Stimulated activated CD4-positive, alpha-beta T cell treated with anti-CD3 and anti-CD28 coated beads, Interleukin-4, amount 100 ng/mL, for 1 hour (primary cell): ENCODE results near the gene DACT1.

Source experiments
- DNase-seq: peaks from one replicate; pipeline ENCODE4 v3.0.0-alpha.2; 2020

DACT1 gene

GRCh38 chr14:58636129-58636528 is 1.6 kb upstream of the DACT1 start:
- no peak for DNase-seq

DNA sequence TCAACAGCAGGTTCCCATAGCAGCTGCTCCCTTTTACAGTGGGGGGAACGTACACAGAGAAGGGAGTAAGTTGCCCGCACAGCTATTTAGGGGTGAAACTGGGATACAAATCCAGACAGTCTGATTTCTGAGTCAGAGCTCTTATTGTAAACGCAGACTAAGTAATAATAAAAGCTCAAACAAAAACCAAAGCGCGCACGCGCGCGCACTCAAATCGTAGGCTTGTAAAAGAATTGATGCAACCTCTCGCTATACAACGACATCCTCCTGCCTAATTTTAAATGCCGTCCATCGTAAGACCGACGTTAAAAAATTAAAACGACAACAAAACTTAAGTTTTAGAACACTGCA is 747 bp upstream of the DACT1 start:
- DNase-seq: peak; percentile 64

DNA sequence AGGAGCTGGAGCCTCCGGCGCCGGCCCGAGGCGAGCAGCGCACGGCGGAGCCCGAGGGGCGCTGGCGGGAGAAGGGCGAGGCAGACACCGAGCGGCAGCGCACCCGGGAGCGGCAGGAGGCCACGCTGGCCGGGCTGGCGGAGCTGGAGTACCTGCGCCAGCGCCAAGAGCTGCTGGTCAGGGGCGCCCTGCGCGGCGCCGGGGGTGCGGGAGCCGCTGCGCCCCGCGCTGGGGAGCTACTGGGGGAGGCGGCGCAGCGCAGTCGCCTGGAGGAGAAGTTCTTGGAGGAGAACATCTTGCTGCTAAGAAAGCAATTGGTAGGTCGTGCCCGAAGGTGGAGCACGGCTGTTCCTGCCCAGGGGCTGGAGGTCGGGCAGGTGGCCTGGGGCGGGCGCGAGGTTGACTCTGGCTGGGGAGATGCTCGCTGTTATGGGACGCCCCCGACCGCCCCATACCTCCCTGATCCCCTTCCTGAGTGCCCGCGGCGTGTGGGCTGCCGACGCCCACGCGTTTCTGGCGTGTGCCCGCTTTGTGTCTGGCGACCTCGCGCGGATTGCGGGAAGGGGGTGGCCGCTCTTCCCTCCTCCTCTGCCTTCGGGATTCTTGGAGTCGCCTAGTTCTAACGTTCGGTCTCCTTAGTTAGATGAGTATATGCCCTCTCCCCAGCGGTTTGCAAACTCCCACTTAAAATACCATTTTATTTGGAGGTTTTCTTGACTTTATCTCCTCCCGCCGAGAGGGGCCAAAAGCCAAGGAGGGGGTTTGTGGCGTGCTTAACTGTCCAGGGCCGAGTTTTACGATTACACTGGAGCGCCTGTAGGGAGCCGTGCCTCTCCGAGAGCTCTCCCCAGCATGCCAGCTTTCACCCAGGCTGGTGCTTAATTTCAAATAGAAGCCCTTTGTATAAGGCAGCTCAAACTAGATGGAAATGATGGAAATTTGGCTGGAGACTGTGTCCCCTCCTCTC is 752 bp downstream of the DACT1 start:
- peak; percentile 44 for DNase-seq

GRCh38 chr14:58639198-58639565 is 1.4 kb downstream of the DACT1 start:
- no peak for DNase-seq

DNA sequence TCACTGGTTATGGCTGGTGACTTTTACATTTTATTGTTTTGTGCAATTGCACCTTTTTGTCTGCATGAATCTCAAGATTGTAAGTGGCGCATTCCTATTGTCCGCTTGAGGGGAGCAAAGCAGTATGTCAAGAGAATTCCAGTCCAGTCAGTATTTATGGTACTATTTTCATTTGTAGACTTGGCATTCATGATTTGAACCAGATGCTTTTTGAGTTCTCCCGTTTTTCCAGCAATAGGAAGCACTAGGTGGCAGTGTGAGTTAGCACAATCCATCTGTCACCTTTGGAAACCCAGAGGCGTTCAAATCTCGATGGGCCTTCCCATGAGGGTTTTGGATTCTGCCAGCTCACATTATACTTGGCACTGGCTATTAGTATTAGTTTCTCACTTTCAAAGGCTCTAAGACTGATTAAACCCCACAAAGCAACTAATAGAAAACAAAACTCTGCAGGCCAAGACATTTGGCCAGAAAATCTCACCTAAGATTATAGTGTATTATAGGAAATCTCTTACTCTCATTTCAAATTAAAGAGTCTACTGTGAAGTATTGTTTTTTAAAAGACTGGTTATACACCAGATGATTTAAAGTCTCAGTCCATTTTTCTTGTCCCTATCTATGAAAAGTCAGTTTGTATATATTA is 2.2 kb downstream of the DACT1 start:
- DNase-seq: no peak

- DNase-seq: no peak
Observed at GRCh38 chr14:58640959-58641358, 3.2 kb downstream of the DACT1 start.

- DNase-seq: no peak
Observed at GRCh38 chr14:58641509-58641908, 3.7 kb downstream of the DACT1 start.

DNA sequence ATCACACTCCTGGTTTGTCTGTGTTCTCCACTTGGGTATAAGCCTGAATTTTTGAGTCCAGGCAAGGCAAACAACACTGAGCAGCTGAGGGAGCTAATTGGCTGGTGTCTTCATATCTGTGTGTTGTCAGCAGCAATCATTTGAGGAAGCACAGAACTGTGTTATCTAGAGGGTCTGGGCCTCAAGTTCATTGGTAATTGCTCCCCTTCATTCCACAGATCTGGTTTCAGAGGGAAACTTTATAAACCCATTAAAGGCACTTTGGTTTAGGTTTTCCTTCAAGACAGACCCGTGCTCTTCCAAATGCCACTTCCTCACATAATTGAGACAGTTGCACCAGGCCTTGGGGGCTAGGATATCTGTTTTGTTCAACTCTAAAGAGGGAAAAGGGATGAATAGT is 5.6 kb downstream of the DACT1 start:
- DNase-seq: no peak

DNA sequence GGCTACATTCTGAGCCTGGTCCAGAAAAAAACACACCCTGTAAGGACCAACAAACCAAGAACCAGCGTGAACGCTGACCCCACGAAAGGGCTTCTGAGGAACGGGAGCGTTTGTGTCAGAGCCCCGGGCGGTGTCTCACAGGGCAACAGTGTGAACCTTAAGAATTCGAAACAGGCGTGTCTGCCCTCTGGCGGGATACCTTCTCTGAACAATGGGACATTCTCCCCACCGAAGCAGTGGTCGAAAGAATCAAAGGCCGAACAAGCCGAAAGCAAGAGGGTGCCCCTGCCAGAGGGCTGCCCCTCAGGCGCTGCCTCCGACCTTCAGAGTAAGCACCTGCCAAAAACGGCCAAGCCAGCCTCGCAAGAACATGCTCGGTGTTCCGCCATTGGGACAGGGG is 7.9 kb downstream of the DACT1 start:
- no peak for DNase-seq

DNA sequence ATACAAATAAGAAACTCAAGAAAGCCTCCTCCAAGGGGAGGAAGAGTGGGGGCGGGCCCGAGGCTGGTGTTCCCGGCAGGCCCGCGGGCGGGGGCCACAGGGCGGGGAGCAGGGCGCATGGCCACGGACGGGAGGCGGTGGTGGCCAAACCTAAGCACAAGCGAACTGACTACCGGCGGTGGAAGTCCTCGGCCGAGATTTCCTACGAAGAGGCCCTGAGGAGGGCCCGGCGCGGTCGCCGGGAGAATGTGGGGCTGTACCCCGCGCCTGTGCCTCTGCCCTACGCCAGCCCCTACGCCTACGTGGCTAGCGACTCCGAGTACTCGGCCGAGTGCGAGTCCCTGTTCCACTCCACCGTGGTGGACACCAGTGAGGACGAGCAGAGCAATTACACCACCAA is 8.7 kb downstream of the DACT1 start:
- no peak for DNase-seq

DNA sequence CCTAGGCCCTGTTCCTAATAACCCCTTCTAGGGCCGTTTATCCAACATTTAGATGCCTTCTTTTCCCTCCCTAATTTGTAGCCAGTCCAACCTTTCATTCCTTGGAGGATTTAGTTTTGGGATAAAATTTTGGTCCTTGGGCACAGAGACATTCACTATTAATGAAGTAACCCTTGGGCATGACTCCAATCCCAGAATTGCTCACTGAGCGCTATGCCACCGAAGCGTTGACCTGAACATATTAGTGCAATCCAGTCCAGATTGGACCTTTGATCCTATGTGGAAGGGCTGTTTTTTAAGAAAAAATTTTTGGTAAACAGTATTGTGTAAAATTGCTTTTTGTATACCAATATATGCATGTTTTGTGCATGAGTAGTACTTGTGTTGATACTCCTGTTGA is 10.0 kb downstream of the DACT1 start:
- no peak for DNase-seq

GRCh38 chr14:58650857-58651256 is 13.1 kb downstream of the DACT1 start:
- DNase-seq: no peak

- no peak for DNase-seq
Observed at GRCh38 chr14:58656671-58657411, 19.1 kb downstream of the DACT1 start.

- DNase-seq: no peak
Observed at GRCh38 chr14:58659061-58659460, 21.3 kb downstream of the DACT1 start.

DNA sequence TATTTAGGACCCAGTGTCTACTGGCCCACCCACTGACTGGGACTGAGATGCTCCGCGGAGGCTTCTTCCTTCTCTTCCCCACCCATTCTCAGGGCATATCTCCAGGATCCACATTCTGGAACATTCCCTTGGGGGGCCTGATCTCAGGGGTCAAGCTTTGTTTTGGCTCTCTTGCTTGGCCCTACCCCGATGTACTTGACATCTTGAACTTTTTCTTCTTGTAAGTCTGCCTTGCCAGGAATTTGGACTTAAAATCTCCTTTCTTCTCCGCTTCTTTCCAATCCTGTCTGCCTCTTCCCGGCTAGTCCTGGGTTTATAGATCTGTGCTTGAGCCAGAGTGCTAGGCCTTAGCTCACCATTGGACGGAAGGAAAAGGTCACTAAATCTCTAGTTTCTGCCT is 22.1 kb downstream of the DACT1 start:
- DNase-seq: no peak

GRCh38 chr14:58660407-58660806 is 22.6 kb downstream of the DACT1 start:
- no peak for DNase-seq

- DNase-seq: no peak
Observed at GRCh38 chr14:58662018-58662417, 24.3 kb downstream of the DACT1 start.

- DNase-seq: no peak
Observed at GRCh38 chr14:58662759-58663158, 25.0 kb downstream of the DACT1 start.

GRCh38 chr14:58663494-58664111 is 25.8 kb downstream of the DACT1 start:
- no peak for DNase-seq

- no peak for DNase-seq
Observed at GRCh38 chr14:58665773-58666500, 28.2 kb downstream of the DACT1 start.

DNA sequence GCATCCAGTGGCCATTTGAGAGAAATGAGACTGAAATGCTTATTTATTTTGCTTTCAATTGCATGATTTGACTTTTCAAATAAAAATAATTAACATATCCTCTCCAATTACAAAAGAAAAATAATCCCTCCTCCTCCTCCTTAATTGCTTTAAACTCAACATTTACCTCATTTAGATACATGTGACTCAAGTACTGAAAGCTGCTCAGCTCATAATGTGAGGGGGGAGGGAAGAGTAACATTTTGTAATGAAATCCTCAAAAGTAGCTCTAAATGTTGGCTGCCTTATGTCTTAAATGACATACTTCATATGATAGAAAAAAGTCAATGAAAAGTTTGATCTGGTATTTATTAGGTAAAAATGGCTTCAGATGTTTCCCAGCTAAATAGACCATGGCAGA is 29.0 kb downstream of the DACT1 start:
- no peak for DNase-seq

GRCh38 chr14:58667900-58668299 is 30.1 kb downstream of the DACT1 start:
- no peak for DNase-seq
